ENCODE data around the gene NBAS.
A peak's percentile ranks its signal among the peaks of the same experiment; 100 is the strongest.

NBAS gene

DNA sequence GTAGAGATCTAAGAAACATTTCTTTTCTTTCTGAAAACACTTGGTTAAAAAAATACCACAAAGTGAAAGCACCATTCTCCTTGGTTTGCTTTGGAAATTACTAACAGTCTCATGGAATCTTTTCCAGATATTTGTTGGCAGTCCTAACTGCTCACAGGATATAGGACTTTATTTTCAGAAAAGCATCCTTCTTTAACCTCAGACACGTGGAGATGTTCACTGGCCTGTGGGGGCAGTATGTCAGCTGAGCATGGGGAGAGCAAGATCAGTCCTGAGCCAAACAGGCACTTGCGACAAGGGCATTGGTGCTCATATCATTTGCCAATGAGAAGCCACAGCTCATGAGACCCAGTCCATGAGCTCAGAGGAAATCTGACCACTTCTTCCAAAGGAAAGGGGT lies 371.9 kb downstream of the NBAS start:
- no peak for DNase-seq

DNA sequence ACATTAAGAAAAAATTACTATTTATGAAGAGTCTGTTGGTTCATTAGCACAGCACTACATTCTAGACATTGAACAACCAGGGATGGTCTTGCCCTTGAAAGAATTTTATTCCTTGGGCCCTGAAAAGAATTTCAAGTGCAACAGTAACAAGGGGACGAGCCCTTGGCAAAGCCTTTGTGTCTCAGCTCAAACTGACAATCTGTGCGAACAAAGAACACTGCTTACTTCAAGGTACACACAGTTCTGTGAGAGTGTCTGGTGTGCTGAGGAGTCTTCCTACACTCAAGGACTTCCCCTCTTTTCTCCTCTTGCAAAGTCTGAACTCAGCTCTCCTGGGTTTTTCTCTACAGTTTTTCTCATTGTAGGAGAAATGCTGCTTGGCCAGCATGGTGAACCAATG lies 373.4 kb downstream of the NBAS start:
- DNase-seq: no peak

DNA sequence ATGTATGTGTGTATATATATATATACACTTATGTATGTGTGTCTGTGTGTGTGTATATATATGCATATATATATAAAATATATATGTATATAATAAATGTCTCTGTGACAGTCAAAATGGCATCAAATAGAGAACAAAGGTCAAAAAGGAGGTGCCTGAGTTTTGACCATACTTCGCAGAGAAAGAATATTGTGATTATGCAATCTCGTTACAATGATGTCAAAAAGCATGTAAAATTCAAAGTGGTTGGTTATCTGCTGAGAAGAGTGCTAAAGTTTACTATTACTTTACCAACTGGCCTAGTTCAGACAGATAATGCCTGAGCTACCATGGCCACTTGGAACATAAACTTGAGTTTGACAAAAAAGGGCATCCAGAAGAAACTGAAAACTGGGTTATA lies 375.0 kb downstream of the NBAS start:
- DNase-seq: no peak

DNA sequence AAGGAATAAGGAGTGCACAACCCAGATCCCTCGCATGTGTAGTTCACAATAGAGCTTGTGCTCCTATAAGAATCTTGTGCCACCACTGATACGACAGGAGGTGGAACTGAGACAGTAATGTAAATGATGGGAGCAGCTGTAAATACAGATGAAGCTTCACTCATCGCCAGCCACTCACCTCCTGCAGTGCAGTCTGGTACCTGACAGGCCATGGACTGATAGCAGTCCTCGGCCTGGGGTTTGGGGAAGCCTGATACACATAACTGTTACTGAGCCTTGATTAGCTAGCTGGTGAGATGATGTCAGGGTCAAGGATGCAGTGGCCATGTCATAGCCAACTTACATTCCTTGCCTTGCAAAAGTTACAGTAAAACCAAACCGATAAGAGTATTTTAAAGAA lies 376.6 kb downstream of the NBAS start:
- DNase-seq: no peak

DNA sequence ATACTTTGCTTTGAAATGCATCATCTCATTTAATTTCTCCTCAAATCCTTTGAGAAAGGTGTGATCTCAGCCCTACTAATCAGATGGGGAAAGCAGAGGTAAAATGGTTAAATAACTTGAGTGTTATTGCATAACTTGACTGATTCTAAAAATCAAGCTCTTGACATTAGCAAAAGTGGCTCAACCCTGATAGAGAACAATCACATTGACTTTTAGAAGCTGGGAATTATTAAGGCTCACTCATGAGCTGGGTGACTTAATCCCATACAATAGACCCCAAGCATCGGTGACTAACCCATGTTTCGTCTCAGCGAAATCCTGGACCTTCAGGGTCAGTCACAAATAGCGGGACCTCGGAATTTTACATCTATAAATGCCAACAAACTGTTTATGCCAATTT lies 378.9 kb downstream of the NBAS start:
- no peak for DNase-seq

DNA sequence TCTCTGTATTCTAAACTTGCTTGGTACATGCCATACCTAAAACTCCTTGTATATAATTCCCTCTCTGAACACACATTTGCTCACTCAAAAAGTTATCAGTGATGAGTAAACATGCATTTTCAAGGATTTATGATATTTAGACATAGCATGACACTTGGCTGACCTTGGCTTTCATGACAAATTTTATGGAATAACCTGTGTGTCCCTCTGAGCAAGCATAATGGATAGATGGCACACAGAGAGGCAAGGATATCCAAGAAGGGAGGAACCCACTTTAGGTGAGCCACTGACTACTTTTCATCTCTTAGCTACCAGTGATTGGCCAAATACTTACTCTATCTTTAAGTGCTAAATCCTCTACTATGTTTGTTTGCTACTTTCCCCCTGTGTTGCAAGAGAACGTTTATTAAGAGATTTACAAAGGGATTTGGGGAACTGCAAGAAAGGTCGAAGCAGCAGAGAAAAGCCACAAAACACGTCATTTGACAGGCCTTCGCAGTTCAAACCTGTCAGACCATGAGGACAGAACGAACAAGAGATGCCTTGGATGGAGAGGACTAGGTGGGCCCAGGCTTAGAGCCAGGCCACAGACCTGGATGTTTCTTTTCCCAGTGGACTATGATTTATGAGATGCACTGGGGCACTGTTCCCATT lies 379.9 kb downstream of the NBAS start:
- no peak for DNase-seq

DNA sequence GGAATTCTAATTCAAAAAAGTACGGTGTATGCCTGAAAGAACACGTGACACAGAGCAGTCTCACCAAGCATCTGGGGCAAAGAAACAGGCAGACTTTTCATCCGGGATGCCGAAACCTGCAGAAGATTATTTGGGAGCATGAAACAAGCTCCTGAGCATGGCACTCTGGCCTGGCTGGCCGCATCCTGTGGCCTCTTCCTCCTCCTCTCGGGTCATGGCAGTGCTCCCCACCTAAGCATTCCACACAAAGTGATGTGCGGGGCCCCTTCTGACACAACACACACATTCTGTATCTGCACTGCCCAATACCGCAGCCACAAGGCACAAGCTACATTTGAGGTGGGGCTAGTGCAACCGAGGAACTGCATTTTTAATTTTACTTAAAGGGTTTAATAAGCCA lies 380.8 kb downstream of the NBAS start:
- no peak for DNase-seq

DNA sequence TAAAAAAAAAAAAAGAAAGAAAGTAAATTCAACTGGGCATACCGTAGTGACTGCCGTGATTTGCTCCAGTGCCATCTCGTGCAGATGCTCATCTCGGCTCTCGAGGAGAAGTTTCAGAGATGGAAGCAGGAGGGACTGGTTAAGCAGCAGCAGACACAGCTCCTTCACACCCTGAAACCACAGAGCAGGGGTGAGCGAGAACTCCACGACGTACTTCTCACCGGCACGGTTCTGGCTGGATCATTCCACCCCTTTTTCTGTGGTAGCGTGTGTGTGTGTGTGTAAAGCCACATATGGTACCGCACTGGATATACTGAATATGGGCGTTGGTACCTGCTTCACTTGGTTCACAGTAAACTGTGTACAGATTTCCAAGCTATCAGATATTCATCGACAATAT lies 382.2 kb downstream of the NBAS start:
- no peak for DNase-seq

DNA sequence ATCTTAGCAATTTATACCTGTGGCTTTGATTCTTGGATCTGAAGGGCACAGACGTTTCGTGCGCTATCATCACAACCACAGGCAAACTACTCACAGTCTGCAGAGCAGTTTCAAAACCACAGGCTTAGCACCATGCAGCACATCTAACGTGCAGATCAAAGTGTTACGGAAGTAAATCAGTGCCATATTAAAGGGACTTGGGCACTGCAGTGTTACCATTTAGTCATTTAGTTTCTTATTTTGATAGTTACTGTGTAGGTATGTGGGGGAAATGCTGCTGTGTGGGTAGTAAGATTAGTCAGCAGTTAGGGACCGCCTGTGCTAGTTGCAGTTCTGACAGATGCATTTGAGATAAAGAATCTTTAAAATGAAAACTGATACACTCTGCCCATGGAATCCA lies 384.0 kb downstream of the NBAS start:
- DNase-seq: no peak

DNA sequence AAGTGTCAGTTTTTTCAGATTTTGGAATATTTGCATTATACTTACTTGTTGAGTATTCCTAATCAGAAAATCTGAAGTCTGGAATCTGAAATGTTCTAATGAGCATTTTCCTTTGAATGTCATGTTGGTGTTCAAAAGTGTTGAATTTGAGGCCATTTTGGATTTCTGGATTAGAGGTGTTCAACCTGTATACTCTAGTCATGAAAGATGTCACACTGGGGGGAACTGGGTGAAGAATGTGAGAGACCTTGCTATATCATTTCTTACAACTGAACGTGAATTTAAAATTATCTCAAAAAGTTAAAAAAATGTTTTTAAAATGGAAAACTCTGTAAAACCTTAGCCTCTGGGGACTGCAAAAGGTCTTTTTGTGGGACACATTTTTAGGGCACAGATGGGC lies 384.5 kb downstream of the NBAS start:
- no peak for DNase-seq

DNA sequence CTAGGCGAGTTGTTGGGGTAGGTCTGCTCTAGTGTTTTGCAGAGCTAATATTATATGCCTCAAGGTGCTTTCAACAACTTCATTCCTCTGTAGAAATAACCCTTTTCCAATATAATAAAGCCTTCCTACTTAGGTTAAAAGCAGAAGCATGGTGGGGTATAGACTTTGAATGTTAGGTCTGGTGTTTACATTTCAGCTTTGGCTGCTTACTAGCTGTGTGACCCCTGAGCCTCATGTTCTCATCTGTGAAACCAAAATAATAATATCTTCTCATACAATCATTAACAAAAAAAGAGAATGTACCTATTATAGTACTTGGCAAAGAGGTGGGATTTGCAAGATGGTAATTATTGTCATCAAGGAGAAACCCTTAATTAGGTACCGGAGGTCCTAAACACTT lies 386.6 kb downstream of the NBAS start:
- no peak for DNase-seq

DNA sequence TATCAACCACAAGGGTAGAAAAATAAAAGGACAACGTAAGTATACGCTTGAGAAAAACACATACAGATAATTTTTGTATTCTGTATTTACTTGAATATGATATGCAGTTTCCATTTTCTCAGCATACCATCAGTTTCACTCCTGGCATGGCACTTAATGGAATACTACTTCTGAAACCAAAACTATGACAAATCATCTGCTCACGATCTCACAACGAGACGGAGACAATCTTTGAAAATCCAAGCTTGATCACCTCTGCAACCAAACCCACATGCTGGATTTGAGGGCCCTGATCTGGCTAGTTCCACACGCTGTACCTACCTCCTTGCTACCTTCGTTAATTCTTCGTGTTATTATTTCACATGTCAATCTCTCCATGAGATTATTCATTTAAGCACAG lies 387.6 kb downstream of the NBAS start:
- DNase-seq: no peak

DNA sequence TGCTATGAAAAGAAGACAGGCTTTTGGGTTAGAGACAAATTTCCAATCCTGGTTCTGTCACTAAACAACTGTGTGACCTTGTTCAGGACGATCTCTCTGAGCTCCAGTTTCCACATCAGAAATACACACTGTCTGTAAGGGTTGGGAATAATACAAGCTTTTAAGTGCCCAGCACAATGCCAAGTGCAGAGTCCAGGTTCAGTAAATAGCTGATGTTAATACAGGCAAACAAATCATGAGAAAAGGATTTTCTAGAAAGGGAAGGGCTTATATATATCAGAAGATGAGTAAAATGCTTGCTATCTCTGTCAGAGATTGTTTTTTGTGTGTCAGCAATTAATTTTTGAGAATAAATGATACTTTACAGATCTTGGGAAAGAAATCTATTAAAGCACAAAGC lies 388.3 kb downstream of the NBAS start:
- no peak for DNase-seq

DNA sequence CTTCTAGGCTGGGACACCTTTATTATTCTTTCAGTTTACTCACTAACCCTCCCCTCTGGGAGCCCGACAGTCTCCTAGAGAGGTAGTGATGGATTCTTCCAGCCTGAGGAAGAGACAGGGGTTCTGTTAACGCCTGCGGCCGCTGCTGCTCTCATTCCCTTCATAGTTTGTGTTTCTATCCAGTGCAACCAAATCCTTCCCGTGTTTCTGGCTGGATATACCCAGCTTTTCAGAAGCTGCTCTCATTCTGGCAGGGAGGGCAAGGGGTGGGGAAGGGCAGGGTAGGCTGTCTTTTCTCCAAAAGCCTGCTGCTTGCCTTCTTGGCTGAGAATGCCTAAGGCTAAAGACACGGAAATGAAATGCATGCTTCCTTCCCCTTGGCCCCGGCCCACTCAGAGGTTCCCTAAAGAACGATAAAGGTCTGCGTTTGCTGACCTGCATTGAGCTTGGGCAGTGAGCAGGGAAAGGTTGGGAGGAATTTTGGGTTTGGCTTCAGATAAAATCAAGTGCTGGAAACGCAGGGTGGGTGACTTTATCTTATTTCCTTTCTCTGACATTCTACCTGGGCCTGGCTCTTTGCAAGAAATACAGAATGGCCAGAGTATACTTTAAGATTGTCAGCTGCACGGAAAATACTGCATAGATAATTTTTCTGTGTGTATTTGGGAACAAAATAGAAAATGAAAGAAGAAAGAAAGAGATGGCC lies 390.9 kb downstream of the NBAS start:
- DNase-seq: no peak

DNA sequence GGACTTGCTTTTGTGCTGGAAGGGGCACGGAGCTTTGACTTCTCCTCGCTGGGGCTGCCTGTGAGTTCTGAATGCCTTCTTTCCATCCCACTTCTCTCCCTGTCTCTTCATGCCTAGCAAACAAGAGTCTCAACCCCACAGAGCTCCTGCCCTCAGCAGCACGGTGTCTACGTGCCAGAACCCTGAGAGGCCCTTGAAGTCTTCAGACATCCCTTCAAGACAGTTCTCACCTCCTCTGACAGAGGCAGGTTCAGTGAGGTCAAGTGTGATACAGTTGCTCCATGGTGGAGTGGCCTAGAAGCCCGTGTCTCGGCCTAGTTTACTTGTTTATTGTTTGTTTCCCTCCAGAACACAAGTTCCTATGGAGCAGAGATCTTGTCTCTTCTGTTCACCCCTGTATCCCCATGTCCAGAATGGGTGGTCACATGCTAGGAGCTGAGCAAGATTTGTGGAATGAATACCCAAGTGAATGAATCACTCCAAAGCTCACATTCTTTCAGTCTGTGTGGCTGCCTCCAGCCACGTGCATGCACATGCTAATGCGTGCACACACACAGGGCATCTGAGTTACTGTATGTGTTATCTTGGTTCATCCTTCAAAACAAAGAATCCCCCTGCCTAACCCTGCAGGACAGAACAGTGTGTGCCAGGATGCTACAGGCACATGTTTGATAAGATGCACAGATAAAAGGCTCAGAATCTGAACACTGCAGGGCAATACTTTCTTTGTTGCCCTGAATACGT lies 391.6 kb downstream of the NBAS start:
- no peak for DNase-seq

DNA sequence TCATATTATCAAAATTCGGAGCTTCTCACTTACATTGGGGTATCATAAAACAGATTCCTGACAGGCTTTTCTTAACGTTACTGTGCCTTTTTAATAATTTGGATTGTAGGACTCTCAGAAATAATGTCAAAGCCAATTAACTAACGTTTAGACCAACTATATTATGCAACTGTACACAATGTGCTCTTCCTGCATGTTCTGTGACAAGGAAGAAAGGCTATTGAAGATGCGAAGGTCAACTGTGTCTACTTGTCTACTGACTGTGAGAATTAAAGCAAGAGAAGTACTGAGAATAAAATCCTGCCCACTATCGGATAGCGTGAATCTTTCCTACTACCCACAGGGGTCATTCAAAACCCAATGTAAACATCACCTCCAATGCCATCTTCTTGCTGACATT lies 393.0 kb downstream of the NBAS start:
- no peak for DNase-seq

DNA sequence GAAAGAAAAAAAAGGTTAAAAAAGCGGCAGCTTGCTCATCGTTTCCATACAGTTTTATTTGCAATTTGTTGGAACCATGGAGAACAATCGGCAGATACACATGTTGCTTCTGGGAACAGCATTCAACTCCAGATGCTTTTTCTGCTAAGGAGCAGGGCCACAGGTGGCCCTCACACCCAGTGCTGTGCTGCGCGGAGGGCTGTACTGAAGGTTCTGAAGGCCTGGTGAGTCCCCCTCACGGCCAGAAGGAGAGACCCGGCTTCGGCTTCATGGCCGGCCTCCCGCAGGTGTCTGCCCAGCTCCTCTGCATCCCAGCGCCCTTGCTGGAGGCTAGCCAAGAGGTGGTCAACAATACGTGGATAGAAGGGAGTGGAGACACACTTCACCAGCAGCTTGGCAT lies 394.3 kb downstream of the NBAS start:
- DNase-seq: no peak

DNA sequence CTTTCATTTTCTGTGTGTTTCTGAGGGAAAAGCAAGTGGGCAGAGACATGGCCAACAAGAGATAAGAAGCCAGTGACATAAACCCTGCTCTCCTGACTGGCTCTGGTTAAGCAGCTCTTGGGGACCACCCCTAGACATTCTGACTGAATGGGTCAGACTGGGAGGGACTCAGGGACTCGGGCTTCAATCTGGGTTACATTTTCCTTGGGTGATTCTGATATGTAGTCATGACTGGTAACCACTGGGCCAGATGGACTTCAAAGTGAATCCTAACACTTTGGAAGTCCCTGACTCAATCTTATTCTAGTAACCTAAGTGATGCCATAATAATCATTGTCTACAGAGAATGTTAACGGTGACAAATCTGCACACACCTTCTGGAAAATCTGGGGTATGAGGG lies 397.8 kb downstream of the NBAS start:
- DNase-seq: no peak

DNA sequence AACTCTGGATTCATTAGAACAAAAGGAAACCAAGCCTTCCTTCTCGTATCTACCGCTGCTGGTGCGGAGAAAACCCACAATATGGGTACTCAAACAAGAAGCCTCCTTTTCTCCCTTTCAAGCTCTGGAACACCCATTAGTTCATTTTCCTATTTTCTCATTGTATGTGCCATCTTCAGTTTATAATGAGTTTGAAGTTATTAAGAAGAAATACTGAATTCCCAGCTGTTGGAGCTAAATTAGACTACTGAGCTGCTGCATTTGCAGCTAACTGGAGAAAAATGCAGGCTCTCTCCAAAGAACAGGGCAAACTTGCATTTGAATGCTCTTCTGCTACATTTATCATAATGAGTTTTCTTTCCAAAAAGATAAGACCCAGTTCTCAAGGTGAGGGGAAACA lies 398.5 kb downstream of the NBAS start:
- no peak for DNase-seq

DNA sequence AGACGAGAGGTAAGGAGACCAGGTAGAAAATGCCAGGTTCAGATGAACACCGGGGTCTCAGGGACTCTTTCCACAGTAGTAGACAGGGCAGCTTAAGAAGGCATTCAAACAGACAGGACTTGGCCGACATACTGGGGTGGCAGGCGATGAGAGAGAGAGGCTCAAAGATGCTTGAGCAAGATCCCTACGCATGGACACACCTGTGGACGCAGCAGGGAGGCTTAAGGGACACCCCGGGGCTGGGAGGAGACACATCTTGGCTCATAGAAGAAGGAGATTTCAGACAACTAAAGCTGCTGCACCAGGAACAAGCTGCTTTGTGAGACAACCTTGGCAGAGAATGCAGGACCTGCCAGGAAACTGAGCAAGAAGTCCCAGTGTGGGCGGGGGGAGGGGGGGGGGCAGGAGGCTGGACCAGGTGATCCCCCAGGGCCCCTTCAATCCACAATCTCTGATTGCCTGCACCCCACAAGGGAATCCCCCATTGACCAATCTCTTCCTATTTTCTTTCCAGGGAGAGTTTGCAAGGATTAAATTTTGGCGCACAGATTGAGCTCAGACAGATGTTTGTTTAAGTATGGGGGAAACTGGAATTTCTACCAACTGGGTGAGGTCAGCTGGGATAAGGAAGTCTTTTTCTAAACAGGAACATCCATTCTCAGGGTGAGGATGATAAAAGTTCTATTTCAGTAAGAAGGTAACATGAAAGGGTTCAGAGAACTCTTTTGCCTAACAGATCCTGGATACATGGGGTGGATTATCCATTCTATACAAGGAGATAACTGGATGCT lies 400.7 kb downstream of the NBAS start:
- peak; percentile 8 for DNase-seq

DNA sequence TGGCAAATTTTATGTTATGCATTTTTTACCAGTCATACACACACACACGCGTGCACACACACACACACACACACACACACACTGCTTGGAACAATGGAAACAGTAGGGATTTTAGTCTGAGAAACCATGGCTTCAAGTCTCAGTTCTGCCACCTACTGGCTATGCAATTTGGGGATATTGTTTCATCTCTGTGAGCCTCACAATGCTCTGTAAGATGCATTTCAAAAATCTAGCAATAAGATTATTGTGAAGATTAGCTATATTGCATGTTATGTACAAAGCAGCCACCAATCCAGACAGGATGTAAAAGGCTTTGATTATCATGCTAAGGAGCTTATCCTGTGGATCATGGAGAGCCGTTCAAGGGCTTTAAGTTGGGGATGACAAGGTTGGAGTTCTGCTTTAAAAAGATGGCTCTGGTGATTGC lies 401.4 kb downstream of the NBAS start:
- DNase-seq: peak; percentile 11

DNA sequence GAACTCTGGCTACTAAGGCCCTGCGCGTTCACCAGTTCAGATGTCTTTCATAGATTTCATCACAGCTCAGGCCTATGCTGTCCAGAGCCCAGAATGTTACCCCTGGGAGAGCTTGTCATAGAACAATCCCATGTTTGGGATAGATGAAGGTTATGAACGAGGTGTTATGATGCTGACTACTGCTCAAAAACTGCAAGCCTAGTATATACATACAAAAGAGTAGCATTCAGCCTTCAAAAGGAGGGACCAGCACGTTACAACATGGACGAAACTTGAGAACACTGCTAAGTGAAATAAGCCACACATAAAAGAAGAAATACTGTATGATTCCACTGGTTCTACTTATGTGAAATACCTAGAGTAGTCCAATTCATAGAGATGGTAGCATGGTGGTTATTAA lies 401.9 kb downstream of the NBAS start:
- DNase-seq: no peak

DNA sequence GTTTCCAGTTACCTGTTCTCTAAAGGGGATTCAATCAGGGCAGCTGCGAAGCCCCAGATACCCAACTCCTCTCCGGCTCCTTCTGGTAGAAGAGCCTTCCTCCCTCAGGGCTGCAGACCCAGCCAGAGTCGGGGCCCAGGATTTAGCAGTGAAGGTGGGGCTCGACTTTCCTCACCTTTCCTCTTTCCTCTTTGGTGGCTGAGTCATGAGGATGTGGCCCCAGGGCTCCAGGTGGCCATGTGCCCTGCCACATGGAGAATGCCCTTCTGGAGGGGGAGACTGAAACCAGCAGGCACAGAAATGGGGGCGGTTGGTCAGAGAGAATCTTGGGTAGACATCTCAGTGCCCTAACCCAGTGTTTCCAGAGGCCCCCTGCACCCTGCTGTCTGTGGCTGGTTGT lies 402.6 kb downstream of the NBAS start:
- DNase-seq: no peak

DNA sequence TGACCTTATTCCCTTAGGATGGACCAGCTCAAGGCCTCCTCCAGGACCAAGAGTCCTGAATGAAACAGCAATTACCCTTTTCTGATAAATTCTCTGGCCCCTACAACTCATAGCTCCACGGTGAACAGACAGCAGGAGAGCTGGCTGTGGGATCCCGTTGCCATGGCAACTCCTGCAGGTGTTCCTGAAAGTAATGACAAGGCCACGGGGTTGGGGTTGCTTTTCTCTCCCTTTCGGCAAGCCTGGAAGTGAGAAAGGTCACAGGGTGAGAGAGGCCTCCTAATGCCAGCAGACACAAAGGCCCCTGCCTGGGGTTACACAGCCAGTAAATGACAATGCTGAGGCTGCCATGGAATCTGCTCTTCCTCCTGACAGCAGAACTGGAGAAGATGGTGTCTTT lies 403.0 kb downstream of the NBAS start:
- DNase-seq: no peak
